ENCODE measurements around the gene ST6GAL1.

- no peak for TF ChIP-seq GATA3 (IDR thresholded peaks at IDR 0.05; ENCODE audit: low read depth, low read length)
- TF ChIP-seq GATA2 (IDR thresholded peaks at IDR 0.05; ENCODE audit: low read depth, low read length): no peak
Measured at GRCh38 chr3:187006864-187007630, 76.7 kb downstream of the ST6GAL1 start.
